ENCODE measurements around the gene PAPPA2.

The PAPPA2 gene

DNA sequence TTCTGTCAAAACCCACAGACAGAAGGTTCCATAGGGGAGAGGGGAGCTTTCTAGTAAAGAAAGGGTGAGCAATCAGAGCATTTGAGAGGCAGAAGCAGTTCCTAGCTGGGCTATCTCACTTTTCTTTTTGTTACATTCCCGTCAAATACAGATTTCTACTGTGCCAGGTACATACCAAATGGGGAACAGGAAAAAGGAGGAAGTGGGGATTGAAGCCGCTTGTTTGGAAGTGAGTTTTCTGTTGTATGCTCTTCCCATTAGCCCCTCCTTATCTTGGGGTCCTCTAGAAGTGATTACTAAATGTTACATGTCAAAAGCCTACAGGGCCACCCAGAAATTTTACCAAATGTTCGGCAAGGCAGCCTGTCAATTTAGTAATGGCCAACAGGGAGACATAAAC lies 116.1 kb downstream of the PAPPA2 start:
- Histone ChIP-seq H3K4me2 (ENCODE audit: low read length) (no peak overlapping the region), H3K9ac (no peak overlapping the region), H2AFZ (no peak overlapping the region), H3K4me3 (ENCODE audit: low read depth, low read length) (no peak overlapping the region), H3K4me1 (no peaks in the 10 kb centered on the region), H3K9me3 (ENCODE audit: control insufficient read depth, low read length) (no peaks in the 10 kb centered on the region), H3K79me2 (no peaks in the 10 kb centered on the region), H3K36me3 (ENCODE audit: control insufficient read depth, insufficient read depth, low read length) (no peaks in the 10 kb centered on the region), H3K27me3 (ENCODE audit: control insufficient read depth, insufficient read depth, low read length) (no peaks in the 10 kb centered on the region), H3K27ac (no peak overlapping the region)
- TF ChIP-seq, protein P1, sequence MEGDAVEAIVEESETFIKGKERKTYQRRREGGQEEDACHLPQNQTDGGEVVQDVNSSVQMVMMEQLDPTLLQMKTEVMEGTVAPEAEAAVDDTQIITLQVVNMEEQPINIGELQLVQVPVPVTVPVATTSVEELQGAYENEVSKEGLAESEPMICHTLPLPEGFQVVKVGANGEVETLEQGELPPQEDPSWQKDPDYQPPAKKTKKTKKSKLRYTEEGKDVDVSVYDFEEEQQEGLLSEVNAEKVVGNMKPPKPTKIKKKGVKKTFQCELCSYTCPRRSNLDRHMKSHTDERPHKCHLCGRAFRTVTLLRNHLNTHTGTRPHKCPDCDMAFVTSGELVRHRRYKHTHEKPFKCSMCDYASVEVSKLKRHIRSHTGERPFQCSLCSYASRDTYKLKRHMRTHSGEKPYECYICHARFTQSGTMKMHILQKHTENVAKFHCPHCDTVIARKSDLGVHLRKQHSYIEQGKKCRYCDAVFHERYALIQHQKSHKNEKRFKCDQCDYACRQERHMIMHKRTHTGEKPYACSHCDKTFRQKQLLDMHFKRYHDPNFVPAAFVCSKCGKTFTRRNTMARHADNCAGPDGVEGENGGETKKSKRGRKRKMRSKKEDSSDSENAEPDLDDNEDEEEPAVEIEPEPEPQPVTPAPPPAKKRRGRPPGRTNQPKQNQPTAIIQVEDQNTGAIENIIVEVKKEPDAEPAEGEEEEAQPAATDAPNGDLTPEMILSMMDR (IDR thresholded peaks at IDR 0.05) = no peak

DNA sequence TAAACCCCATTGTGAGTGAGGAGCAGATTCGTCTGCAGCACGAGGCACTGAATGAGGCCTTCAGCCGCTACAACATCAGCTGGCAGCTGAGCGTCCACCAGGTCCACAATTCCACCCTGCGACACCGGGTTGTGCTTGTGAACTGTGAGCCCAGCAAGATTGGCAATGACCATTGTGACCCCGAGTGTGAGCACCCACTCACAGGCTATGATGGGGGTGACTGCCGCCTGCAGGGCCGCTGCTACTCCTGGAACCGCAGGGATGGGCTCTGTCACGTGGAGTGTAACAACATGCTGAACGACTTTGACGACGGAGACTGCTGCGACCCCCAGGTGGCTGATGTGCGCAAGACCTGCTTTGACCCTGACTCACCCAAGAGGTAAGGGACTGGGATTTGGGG lies 132.2 kb downstream of the PAPPA2 start:
- Histone ChIP-seq H3K36me3 (ENCODE audit: control insufficient read depth, insufficient read depth, low read length) (no peaks in the 10 kb centered on the region), H2AFZ (no peak overlapping the region), H3K79me2 (no peaks in the 10 kb centered on the region), H3K9ac (no peak overlapping the region), H3K27me3 (ENCODE audit: control insufficient read depth, insufficient read depth, low read length) (no peaks in the 10 kb centered on the region), H3K9me3 (ENCODE audit: control insufficient read depth, low read length) (no peaks in the 10 kb centered on the region), H3K4me1 (no peaks in the 10 kb centered on the region), H3K27ac (no peak overlapping the region), H3K4me3 (ENCODE audit: low read depth, low read length) (no peak overlapping the region), H3K4me2 (ENCODE audit: low read length) (no peak overlapping the region)
- TF ChIP-seq, protein P1 (IDR thresholded peaks at IDR 0.05) = no peak

DNA sequence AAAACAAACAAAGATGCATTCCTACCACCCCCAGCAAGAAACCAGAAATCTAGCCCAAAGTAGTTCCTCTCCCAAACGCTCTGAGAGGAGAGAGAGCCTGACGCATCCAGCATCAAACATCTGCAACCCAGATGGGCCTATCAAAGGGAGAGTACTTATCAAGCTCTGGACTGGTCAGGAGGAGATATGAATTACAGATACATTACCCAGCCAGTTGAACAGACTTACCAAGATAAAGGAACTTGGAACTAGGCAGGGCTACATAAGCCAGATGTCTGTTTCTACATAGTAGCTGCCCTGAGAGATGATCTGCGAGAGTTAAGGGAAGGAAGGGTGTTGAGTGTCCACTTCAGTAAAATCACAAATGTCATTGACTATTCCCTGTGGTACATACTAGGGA lies 138.4 kb downstream of the PAPPA2 start:
- no peaks in the 10 kb centered on the region for H3K27me3 ChIP-seq (ENCODE audit: control insufficient read depth, insufficient read depth, low read length)
- no peaks in the 10 kb centered on the region for H3K36me3 ChIP-seq (ENCODE audit: control insufficient read depth, insufficient read depth, low read length)
- no peak overlapping the region for H2AFZ ChIP-seq
- H3K4me1 ChIP-seq = no peaks in the 10 kb centered on the region
- TF ChIP-seq, protein P1 (IDR thresholded peaks at IDR 0.05) = no peak
- no peak overlapping the region for H3K4me2 ChIP-seq (ENCODE audit: low read length)
- H3K9ac ChIP-seq = no peak overlapping the region
- no peaks in the 10 kb centered on the region for H3K9me3 ChIP-seq (ENCODE audit: control insufficient read depth, low read length)
- no peak overlapping the region for H3K27ac ChIP-seq
- no peaks in the 10 kb centered on the region for H3K79me2 ChIP-seq
- H3K4me3 ChIP-seq (ENCODE audit: low read depth, low read length) = no peak overlapping the region

DNA sequence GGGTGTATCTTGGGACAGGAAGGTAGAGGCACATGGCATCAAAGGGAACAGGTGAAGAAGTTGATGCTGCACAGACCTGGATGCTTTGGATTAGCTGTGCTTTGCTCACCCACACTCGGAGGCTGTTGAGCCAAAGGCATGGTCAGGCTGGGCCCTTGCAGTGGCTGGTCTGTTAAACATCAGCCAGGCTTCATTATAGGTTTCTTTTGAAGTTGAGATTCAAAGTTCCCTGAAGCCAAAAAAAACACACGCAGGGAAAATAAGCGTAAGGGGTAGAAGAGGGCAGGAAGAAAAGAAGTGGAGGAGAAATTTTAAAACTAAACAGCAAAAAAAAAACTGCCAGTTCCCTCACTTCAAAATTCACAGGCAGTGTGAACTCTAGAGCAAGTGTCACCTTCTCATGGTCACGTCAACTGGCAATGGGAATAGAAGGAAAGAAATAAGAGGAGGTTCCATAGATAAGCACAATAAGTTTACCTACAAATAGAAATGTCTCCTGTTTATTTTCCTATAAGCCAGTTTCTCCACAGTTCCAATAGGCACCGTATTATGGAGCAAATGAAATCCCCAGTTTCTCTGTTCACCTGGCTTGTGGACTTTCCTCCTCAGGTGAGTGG lies 139.5 kb downstream of the PAPPA2 start:
- Histone ChIP-seq H3K36me3 (ENCODE audit: control insufficient read depth, insufficient read depth, low read length) (no peaks in the 10 kb centered on the region), H3K4me3 (ENCODE audit: low read depth, low read length) (no peak overlapping the region), H3K9me3 (ENCODE audit: control insufficient read depth, low read length) (no peaks in the 10 kb centered on the region), H3K27me3 (ENCODE audit: control insufficient read depth, insufficient read depth, low read length) (no peaks in the 10 kb centered on the region), H3K4me2 (ENCODE audit: low read length) (no peak overlapping the region), H3K79me2 (no peaks in the 10 kb centered on the region), H3K27ac (no peak overlapping the region), H2AFZ (no peak overlapping the region), H3K4me1 (no peaks in the 10 kb centered on the region), H3K9ac (no peak overlapping the region)
- TF ChIP-seq, protein P1 (IDR thresholded peaks at IDR 0.05) = no peak

DNA sequence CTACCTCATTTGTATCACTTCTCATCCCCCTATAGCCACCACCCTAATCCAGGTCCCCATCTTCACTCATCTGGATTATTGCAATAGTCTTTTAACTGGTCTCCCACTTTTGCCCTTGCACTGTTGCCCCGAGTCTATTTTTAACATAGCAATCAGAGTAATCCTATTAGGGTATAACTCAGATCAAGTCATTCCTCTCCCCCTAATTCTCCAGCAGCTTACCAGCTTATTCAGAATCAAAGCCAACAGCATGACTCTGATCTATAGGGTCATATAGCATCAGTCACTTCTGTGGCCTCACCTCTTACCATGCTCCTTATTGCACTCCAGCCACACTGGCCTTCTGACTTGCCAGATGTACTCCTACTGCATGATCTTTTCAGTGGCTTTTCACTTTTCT lies 140.7 kb downstream of the PAPPA2 start:
- H2AFZ ChIP-seq = no peak overlapping the region
- no peaks in the 10 kb centered on the region for H3K27me3 ChIP-seq (ENCODE audit: control insufficient read depth, insufficient read depth, low read length)
- H3K9me3 ChIP-seq (ENCODE audit: control insufficient read depth, low read length) = no peaks in the 10 kb centered on the region
- H3K4me2 ChIP-seq (ENCODE audit: low read length) = no peak overlapping the region
- H3K36me3 ChIP-seq (ENCODE audit: control insufficient read depth, insufficient read depth, low read length) = no peaks in the 10 kb centered on the region
- TF ChIP-seq, protein P1 (IDR thresholded peaks at IDR 0.05) = no peak
- H3K4me3 ChIP-seq (ENCODE audit: low read depth, low read length) = no peak overlapping the region
- H3K4me1 ChIP-seq = no peaks in the 10 kb centered on the region
- no peak overlapping the region for H3K27ac ChIP-seq
- no peaks in the 10 kb centered on the region for H3K79me2 ChIP-seq
- no peak overlapping the region for H3K9ac ChIP-seq
